HepG2 (cell line): ENCODE measurements around the gene CCDC7. TPM values are rescaled to one million over a fixed set of nuclear protein-coding genes. Genes with fewer than 3 reads are reported as not detected.
A peak's percentile ranks its signal among the peaks of the same experiment; 100 is the strongest.
"Not testable (repeated sequence)": the region's sequence is repeated elsewhere in the genome, so short reads cannot be mapped to it uniquely, and the experiment has no call there.

Experiments
- ATAC-seq: fragments of 200-7000 bp; cut with Tn5 transposase; 3 replicates; pipeline ENCODE4 v1.9.1; 2020; ENCODE audit warnings: mild to moderate bottlenecking, moderate library complexity
- BruUV-seq: library from RNA; stranded (reverse); fragments of 400-500 nt; replicated peaks from 2 replicates; lab custom pipeline; 2021; lab: Mats Ljungman, UMichigan
- CTCF ChIA-PET: fragments of 300-600 bp; formaldehyde crosslinking; extraction: SDS; loops from one replicate; lab custom pipeline; 2021; ENCODE audit warnings: low total read pairs, inconsistent platforms, low intra/inter-chr PET ratio; lab: Yijun Ruan, JAX
- POLR2A ChIA-PET: fragments of 350-600 bp; sonication (Branson Sonifier 250); formaldehyde crosslinking; loops from one replicate; lab custom pipeline; 2020; ENCODE audit warnings: antibody characterized with exemption, inconsistent platforms; lab: Yijun Ruan, JAX
- DNase-seq: peaks from one replicate; pipeline ENCODE4 v3.0.0-alpha.2; 2015; ENCODE audit warnings: low spot score
- FAIRE-seq: peaks from 3 replicates; lab custom pipeline; 2011; peaks lifted over from hg19 to GRCh38; lab: Jason Lieb, UNC
- H2AFZ ChIP-seq: one replicate; pipeline ENCODE4 v1.6.1; 2011; ENCODE audit warnings: low read length, inconsistent platforms
- H3K27ac ChIP-seq: fragments of 300-600 bp; 3 replicates; pipeline ENCODE4 v1.8.0; 2011; ENCODE audit warnings: mixed run types, mild to moderate bottlenecking, mixed read lengths, low read length, inconsistent platforms; ENCODE audit not compliant: insufficient read depth; ENCODE audit errors: extremely low read length
- H3K27me3 ChIP-seq, 2 experiments: fragments of 200-600 bp in 1 of 2; 2 replicates in 1 of 2; 3 replicates in 1 of 2; pipeline versions ENCODE4 v1.6.0 to v1.8.0; 2011; ENCODE audit warnings: low read length in 2 of 2, mild to moderate bottlenecking in 2 of 2, moderate library complexity in 2 of 2, inconsistent platforms in 1 of 2; ENCODE audit not compliant: insufficient read depth in 2 of 2, control insufficient read depth in 1 of 2
- H3K36me3 ChIP-seq, 2 experiments: fragments of 200-600 bp in 1 of 2; replicated peaks in 1 of 2; 2 replicates in 1 of 2; 3 replicates in 1 of 2; pipeline versions ENCODE4 v1.5.1 to v1.8.0; 2011; ENCODE audit warnings: low read length in 2 of 2, inconsistent platforms in 1 of 2; ENCODE audit not compliant: insufficient read depth in 2 of 2, control insufficient read depth in 1 of 2
- H3K4me1 ChIP-seq: 2 replicates; pipeline ENCODE4 v1.5.1; 2012; ENCODE audit warnings: low read length, inconsistent platforms; ENCODE audit not compliant: insufficient read depth
- H3K4me2 ChIP-seq: 2 replicates; pipeline ENCODE4 v1.6.0; 2011; ENCODE audit warnings: low read depth, low read length, inconsistent platforms
- H3K4me3 ChIP-seq, 3 experiments: fragments of 200-600 bp in 1 of 3; sonication (generic), shearing (Covaris generic) in 1 of 3; replicated peaks in 1 of 3; 2 replicates each; pipeline ENCODE4 v1.5.1; 2011 to 2016; ENCODE audit warnings: low read length in 3 of 3, inconsistent platforms in 2 of 3, low read depth in 2 of 3, mild to moderate bottlenecking in 2 of 3, control low read depth in 1 of 3, mixed read lengths in 1 of 3; ENCODE audit not compliant: insufficient read depth in 1 of 3
- H3K79me2 ChIP-seq: one replicate; pipeline ENCODE4 v1.6.1; 2011; ENCODE audit warnings: low read length, inconsistent platforms; ENCODE audit not compliant: insufficient read depth
- H3K9ac ChIP-seq: 2 replicates; pipeline ENCODE4 v1.6.0; 2011; ENCODE audit warnings: mild to moderate bottlenecking, low read depth, low read length, inconsistent platforms; ENCODE audit not compliant: insufficient read depth
- H3K9me3 ChIP-seq: 2 replicates; pipeline ENCODE4 v1.5.1; 2012; ENCODE audit warnings: mild to moderate bottlenecking, low read length
- H4K20me1 ChIP-seq: 2 replicates; pipeline ENCODE4 v1.6.0; 2011; ENCODE audit warnings: inconsistent platforms, mild to moderate bottlenecking, low read length, moderate library complexity; ENCODE audit not compliant: insufficient read depth
- CHCHD3 ChIP-seq: sonication (generic); formaldehyde crosslinking; IDR thresholded peaks from 2 replicates; pipeline ENCODE4 v1.8.0; 2022; ENCODE audit warnings: mild to moderate bottlenecking, missing genetic modification reagents, moderate library complexity
- FOXA1 ChIP-seq, 2 experiments: fragments of 450-650 bp in 1 of 2; sonication (generic) in 1 of 2; formaldehyde crosslinking in 1 of 2; IDR thresholded peaks; 2 replicates each; pipeline versions ENCODE4 v1.4.0 to v1.6.1; 2016 to 2020; ENCODE audit warnings: missing genetic modification reagents in 1 of 2
- GATAD2A ChIP-seq: IDR thresholded peaks from 2 replicates; pipeline ENCODE4 v1.6.1; 2016
- NFKBIZ ChIP-seq: IDR thresholded peaks from 2 replicates; pipeline ENCODE4 v1.6.1; 2018; ENCODE audit warnings: missing genetic modification reagents, missing compliant biosample characterization
- TBP ChIP-seq: sonication (generic); formaldehyde crosslinking; IDR thresholded peaks from 2 replicates; pipeline ENCODE4 v1.5.0; 2020; ENCODE audit warnings: missing genetic modification reagents
- ZMYM4 ChIP-seq: sonication (generic); formaldehyde crosslinking; IDR thresholded peaks from 2 replicates; pipeline ENCODE4 v1.8.1; 2023; ENCODE audit warnings: mild to moderate bottlenecking, missing genetic modification reagents
- ZNF446 ChIP-seq: sonication (generic); formaldehyde crosslinking; IDR thresholded peaks from 2 replicates; pipeline ENCODE4 v1.5.0; 2020; ENCODE audit warnings: mild to moderate bottlenecking, missing genetic modification reagents
- ZNF556 ChIP-seq: sonication (generic); formaldehyde crosslinking; IDR thresholded peaks from 2 replicates; pipeline ENCODE4 v1.4.0; 2020; ENCODE audit warnings: mild to moderate bottlenecking, missing genetic modification reagents, borderline replicate concordance
- WGBS: methylation state at CpG from one replicate; pipeline ENCODE4 v1.1.6; 2017; ENCODE audit warnings: low lambda C conversion rate; 5-methylcytosine and 5-hydroxymethylcytosine counted together
- in situ Hi-C: cut with HindIII; loops from 2 replicates; pipeline ENCODE4 v1.10.0; 2017; ENCODE audit warnings: low pct_unique_long_range_greater_than_20kb; ENCODE audit not compliant: extremely low pct_ligation_motif_present
- intact Hi-C: fragments of 100-400 bp; cut with micrococcal nuclease; formaldehyde crosslinking; loops from one replicate; pipeline ENCODE4 v1.10.0; 2022; ENCODE audit not compliant: unreplicated experiment
- polyA plus RNA-seq, 8 experiments: library from polyadenylated mRNA; depleted of rRNA in 3 of 8; stranded (reverse) in 7 of 8; unstranded in 1 of 8; fragments of >200 nt; fragmentation: Illumina TruSeq in 4 of 8; extraction: Trizol in 4 of 8; gene quantifications; 2 replicates each; pipeline versions ENCODE4 v1.2.1 to v1.2.3, GENCODE V29; 2011 to 2016; ENCODE audit warnings: low read depth in 4 of 8, missing spikeins in 1 of 8, mixed read lengths in 1 of 8; ENCODE audit not compliant: insufficient read depth in 1 of 8
- total RNA-seq, 5 experiments: library from RNA; depleted of rRNA; stranded (reverse); fragments of >200 nt; fragmentation: Illumina TruSeq; extraction: Trizol; gene quantifications; 2 replicates each; pipeline ENCODE4 v1.2.3, GENCODE V29; 2016; ENCODE audit warnings: low read depth in 1 of 5
- TF ChIP-seq, protein P1 (sequence below): sonication (generic); formaldehyde crosslinking; IDR thresholded peaks from 2 replicates; pipeline ENCODE4 v1.4.0; 2020; ENCODE audit warnings: missing genetic modification reagents
- TF ChIP-seq, protein P2 (sequence below): sonication (generic); formaldehyde crosslinking; IDR thresholded peaks from 2 replicates; pipeline ENCODE4 v1.4.0; 2020; ENCODE audit warnings: mild to moderate bottlenecking, missing genetic modification reagents
- TF ChIP-seq, protein P3 (sequence below): IDR thresholded peaks from 2 replicates; pipeline ENCODE4 v1.6.1; 2012; ENCODE audit warnings: low read length, improper control_type of control experiment

Gene CCDC7
- total and polyA plus RNA-seq, 2 of the 13 experiments (the other 11 are each of a cell fraction or from before 2014, with no cell fraction given), result 0.40 to 1.8 TPM

DNA sequence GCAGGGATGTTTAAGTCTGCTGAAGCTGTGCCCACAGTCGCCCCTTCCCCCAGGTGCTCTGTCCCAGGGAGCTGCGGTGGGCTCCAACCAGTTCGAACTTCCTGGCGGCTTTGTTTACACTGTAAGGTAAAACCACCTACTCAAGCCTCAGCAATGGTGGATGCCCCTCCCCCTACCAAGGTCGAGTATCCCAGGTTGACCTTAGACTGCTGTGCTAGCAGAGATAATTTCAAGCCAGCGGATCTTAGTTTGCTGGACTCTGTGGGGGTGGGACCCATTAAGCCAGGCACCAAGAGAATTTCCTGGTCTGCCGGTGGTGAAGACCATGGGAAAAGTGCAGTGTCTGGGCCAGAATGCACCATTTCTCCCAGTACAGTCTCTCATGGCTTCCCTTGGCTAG lies 56.0 kb downstream of the CCDC7 start (continued):
- TF ChIP-seq, protein P1, sequence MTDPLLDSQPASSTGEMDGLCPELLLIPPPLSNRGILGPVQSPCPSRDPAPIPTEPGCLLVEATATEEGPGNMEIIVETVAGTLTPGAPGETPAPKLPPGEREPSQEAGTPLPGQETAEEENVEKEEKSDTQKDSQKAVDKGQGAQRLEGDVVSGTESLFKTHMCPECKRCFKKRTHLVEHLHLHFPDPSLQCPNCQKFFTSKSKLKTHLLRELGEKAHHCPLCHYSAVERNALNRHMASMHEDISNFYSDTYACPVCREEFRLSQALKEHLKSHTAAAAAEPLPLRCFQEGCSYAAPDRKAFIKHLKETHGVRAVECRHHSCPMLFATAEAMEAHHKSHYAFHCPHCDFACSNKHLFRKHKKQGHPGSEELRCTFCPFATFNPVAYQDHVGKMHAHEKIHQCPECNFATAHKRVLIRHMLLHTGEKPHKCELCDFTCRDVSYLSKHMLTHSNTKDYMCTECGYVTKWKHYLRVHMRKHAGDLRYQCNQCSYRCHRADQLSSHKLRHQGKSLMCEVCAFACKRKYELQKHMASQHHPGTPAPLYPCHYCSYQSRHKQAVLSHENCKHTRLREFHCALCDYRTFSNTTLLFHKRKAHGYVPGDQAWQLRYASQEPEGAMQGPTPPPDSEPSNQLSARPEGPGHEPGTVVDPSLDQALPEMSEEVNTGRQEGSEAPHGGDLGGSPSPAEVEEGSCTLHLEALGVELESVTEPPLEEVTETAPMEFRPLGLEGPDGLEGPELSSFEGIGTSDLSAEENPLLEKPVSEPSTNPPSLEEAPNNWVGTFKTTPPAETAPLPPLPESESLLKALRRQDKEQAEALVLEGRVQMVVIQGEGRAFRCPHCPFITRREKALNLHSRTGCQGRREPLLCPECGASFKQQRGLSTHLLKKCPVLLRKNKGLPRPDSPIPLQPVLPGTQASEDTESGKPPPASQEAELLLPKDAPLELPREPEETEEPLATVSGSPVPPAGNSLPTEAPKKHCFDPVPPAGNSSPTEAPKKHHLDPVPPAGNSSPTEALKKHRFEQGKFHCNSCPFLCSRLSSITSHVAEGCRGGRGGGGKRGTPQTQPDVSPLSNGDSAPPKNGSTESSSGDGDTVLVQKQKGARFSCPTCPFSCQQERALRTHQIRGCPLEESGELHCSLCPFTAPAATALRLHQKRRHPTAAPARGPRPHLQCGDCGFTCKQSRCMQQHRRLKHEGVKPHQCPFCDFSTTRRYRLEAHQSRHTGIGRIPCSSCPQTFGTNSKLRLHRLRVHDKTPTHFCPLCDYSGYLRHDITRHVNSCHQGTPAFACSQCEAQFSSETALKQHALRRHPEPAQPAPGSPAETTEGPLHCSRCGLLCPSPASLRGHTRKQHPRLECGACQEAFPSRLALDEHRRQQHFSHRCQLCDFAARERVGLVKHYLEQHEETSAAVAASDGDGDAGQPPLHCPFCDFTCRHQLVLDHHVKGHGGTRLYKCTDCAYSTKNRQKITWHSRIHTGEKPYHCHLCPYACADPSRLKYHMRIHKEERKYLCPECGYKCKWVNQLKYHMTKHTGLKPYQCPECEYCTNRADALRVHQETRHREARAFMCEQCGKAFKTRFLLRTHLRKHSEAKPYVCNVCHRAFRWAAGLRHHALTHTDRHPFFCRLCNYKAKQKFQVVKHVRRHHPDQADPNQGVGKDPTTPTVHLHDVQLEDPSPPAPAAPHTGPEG (CRISPR knock-in tag), result no peak
- 0 out of 2 replicates have a peak, but pooled peaks have one; percentile 34 for TF ChIP-seq GATAD2A (CRISPR knock-in tag)
- no peak for TF ChIP-seq NFKBIZ
- TF ChIP-seq, protein P2, sequence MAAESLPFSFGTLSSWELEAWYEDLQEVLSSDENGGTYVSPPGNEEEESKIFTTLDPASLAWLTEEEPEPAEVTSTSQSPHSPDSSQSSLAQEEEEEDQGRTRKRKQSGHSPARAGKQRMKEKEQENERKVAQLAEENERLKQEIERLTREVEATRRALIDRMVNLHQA, result no peak
- no peak for TF ChIP-seq ZNF556 (CRISPR knock-in tag)
- TF ChIP-seq TBP (CRISPR knock-in tag), result no peak
- TF ChIP-seq ZNF446, result no peak
- no peak for TF ChIP-seq FOXA1 (IDR thresholded peaks at IDR 0.05)
- peak; percentile 79 for TF ChIP-seq FOXA1 (CRISPR knock-in tag; IDR thresholded peaks at IDR 0.05)
- TF ChIP-seq CHCHD3, result no peak
- TF ChIP-seq, protein P3, sequence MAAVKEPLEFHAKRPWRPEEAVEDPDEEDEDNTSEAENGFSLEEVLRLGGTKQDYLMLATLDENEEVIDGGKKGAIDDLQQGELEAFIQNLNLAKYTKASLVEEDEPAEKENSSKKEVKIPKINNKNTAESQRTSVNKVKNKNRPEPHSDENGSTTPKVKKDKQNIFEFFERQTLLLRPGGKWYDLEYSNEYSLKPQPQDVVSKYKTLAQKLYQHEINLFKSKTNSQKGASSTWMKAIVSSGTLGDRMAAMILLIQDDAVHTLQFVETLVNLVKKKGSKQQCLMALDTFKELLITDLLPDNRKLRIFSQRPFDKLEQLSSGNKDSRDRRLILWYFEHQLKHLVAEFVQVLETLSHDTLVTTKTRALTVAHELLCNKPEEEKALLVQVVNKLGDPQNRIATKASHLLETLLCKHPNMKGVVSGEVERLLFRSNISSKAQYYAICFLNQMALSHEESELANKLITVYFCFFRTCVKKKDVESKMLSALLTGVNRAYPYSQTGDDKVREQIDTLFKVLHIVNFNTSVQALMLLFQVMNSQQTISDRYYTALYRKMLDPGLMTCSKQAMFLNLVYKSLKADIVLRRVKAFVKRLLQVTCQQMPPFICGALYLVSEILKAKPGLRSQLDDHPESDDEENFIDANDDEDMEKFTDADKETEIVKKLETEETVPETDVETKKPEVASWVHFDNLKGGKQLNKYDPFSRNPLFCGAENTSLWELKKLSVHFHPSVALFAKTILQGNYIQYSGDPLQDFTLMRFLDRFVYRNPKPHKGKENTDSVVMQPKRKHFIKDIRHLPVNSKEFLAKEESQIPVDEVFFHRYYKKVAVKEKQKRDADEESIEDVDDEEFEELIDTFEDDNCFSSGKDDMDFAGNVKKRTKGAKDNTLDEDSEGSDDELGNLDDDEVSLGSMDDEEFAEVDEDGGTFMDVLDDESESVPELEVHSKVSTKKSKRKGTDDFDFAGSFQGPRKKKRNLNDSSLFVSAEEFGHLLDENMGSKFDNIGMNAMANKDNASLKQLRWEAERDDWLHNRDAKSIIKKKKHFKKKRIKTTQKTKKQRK, result no peak
- TF ChIP-seq ZMYM4 (CRISPR knock-in tag), result peak; percentile 70

DNA sequence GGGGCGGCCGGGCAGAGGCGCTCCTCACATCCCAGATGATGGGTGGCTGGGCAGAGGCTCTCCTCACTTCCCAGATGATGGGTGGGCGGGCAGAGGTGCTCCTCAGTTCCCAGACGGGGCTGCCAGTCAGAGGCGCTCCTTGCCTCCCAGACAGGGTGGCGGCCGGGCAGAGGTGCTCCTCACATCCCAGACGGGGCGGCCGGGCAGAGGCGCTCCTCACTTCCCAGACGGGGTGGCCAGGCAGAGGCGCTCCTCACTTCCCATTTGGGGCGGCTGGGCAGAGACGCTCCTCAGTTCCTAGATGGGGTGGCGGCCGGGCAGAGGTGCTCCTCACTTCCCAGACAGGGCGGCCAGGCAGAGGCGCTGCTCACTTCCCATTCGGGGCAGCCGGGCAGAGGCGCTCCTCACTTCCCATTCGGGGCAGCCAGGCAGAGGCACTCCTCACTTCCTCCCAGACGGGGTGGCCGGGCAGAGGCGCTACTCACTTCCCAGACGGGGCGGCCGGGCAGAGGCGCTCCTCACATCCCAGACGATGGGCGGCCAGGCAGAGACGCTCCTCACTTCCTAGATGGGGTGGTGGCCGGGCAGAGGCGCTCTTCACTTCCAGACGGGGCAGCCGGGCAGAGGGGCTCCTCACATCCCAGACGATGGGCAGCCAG lies 60.0 kb downstream of the CCDC7 start:
- H3K79me2 ChIP-seq, H3K27me3 ChIP-seq, H4K20me1 ChIP-seq, H3K9me3 ChIP-seq, in situ Hi-C loops, DNase-seq, H3K4me3 ChIP-seq, H3K27ac ChIP-seq, H3K4me2 ChIP-seq, intact Hi-C loops, CTCF ChIA-PET, H3K9ac ChIP-seq, POLR2A ChIA-PET, ATAC-seq, H3K36me3 ChIP-seq, H2AFZ ChIP-seq, FAIRE-seq, BruUV-seq: not testable (repeated sequence)
- H3K4me1 ChIP-seq, result peaks cover 10% of the 10 kb centered on the region; the same call in 1 of the 2 replicates
- 90% methylated on average over 28 of the region's 39 CpGs for WGBS
